Neural progenitor cell (in vitro differentiated cells): ENCODE data around the gene PHLDA1.

ENCODE experiments used
- CTCF ChIP-seq: fragments of 200-600 bp; sonication (generic); IDR thresholded peaks from 2 replicates; pipeline ENCODE4 v1.5.1; 2017; ENCODE audit warnings: antibody characterized with exemption, mild to moderate bottlenecking
- EZH2 ChIP-seq: fragments of 200-600 bp; sonication (generic); IDR thresholded peaks from 2 replicates; pipeline ENCODE4 v1.6.1; 2017; ENCODE audit warnings: antibody characterized with exemption, mild to moderate bottlenecking, moderate library complexity
- EZH2phosphoT487 ChIP-seq: fragments of 200-600 bp; sonication (generic); IDR thresholded peaks from 2 replicates; pipeline ENCODE4 v1.6.1; 2017; ENCODE audit warnings: antibody characterized with exemption

GRCh38 chr12:76030341-76031080 lies 1.1 kb downstream of the PHLDA1 start:
- TF ChIP-seq EZH2phosphoT487 (peak; percentile 29), CTCF (no peak), EZH2 (no peak)
